Stimulated activated CD8-positive, alpha-beta memory T cell treated with anti-CD3 and anti-CD28 coated beads, Interleukin-4, amount 100 ng/mL, for 24 hours (primary cell): Measurements from ENCODE around the gene ATP9B.
"Not testable (repeated sequence)": the region's sequence is repeated elsewhere in the genome, so short reads cannot be mapped to it uniquely, and the experiment has no call there.

Experiments
- DNase-seq: peaks from one replicate; pipeline ENCODE4 v3.0.0-alpha.2; 2020; ENCODE audit warnings: low read depth

The ATP9B gene

DNA sequence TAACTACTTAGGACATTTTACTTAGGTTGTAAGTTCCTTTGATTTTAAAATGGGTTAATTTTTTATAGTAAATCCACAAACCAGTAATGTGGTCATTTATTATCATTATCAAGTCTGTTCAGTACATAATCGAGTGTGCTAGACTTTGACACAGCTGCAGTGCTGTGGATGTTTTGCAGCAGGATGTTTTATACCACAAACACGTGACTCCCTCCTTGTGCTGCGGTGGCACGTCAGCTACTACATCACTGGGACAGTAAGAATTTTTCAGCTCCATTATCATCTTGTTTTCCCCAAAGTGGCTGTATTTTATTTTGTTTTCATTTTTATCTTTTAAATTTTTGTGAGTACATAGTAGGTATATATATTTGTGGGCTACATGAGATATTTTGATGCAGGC, 70.0 kb downstream of the ATP9B start:
- DNase-seq: peak; percentile 11

DNA sequence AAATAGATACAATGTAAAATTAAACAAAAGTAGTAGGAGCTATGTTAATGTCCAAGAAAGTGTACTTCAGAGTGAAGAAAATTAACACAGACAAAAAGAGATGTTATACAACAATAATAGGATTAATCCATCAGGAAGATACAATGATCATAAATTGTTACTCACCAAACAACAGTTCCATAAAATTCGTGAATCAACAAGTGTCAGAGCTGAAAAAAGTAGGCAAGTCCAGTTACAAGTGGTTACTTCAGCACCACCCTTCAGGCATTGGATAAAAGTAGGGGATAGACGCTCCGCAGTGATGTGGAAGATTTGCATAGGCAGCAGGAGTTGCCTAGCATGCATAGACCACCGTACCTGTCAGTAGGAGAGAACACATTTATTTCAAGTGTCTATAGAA, 77.8 kb downstream of the ATP9B start:
- DNase-seq: no peak

DNA sequence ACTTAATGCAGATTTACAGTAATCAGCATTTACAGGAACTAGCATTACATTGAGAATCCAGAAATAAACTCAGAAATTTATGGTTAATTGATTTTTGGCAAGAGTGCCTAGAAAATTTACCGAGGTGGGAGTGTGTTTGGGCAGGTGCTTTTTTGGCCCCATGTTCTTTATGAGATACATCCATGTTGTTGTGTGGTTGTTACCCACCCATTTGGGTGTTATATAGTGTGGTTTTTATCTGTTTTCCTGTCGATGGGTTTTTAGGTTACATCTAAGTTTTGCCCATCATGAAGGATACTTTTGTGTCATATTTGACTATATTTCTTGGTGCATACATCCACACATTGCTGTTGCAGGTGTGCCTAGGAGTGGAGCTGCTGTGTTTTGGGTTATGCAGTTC, 82.0 kb downstream of the ATP9B start:
- DNase-seq: no peak

DNA sequence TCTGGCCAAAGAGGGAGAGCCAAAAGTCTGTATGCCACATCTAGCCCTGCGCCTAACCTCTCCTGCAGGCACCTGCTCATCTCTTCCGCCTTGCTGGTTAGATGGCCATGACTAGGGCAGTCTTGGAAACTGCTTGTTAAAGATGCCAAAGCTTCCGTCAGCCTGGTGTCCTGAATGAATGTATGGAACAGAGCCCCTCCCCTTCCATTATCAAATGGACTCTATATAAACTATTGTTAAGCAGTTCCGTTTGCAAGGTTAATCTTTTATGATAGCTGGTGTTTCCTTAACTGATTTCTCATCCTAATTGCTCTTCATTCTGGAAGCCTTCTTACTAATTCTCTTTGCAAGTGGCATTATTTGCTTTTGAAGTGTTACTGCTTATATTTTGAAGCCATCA, 87.1 kb downstream of the ATP9B start:
- no peak for DNase-seq

DNA sequence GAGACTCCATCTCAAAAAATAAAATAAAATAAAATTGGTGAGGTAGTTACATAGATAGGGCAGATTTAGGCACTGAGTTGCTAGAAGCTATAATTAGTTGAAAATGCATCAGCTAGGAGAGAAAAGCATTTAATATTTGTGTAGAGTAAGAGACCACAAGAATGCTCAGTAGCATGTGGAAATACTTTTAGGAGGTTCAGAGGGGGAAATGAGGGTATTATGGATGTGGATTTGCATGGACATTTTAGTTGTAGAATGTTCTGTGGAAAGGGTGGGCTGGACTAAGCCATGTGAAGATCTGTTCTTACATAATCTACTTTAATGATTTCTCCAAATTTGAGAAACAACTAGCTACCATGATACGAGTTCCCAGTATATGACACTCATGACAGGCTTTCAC, 95.5 kb downstream of the ATP9B start:
- DNase-seq: no peak

DNA sequence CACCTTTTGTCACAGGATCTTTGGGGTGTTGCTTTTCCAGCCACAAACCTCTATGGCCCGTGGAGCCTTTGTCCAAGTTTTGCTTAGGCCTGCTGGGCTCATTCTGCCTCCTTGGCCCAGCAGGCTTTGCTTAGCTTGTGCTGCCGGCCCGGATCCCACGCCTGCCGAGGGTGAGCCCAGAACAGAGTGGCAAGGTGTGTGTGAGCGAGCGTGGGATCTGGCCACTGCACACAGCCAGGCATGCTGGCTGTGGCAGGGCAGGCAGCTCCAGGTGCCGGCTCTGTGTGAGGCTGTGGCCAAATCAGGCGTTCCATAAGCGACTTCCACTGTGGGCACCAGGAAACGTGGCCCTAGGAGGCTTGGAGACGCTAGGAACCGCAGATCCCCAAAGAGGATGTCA, 97.5 kb downstream of the ATP9B start:
- DNase-seq: no peak

DNA sequence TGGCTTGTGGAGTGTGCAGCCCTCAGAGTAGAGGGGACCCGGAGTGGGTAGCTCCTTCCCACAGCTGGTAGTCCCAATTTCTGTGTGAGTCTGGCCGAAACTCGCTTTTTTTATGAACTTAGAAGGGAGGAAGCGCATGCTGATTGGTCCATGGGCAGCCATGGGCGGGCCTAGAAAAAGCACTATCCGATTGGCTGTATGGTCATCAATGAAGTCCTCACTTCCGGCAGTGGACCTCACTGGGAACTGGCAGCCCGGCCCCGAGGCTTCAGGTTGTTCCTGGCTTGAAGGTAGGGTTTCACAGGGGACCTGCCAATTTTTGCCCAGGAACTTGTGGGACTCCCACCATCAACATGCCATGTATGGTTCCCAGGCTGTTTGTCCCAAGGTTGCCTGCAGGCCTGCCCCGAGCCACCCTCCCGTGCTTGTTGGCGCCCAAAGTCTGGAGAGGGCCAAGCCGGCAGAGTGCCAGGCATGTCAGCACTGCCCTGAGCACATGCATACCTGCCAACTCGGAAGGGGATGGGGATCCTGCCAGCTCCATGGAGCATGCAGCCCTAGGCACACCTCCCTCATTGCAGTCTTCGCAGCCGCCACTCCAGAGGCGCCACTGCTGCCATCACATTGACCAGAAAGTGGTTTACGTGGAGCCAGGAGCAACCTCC, 98.5 kb downstream of the ATP9B start:
- DNase-seq: no peak

DNA sequence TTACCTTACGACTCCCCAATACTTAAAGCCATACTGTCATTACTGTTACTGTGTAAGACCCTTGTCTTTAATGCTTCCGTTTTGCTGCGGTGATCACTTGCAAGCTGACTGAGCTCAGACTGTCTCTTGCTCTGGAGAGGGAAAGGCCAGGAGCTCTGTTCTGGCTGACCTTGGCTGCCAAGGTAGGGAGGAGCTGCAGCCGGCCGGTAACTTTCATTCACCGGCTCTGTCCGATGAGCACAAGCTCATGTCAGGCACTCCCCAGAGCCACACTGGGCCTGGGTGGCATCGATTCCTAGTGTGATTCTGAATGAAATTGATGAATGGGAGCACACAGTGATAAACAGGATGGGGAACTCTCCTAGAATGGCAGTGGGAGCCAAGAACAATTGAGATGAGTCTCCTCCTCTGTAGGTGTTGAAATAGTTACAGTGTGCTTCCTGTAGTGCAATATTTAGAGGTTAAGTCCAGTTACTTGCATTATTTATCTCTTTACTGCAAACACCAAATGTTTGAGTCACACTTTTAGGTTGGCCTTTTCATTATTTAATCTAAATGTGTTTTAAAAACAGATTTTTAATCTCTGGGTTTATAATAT, 100.9 kb downstream of the ATP9B start:
- DNase-seq: no peak

DNA sequence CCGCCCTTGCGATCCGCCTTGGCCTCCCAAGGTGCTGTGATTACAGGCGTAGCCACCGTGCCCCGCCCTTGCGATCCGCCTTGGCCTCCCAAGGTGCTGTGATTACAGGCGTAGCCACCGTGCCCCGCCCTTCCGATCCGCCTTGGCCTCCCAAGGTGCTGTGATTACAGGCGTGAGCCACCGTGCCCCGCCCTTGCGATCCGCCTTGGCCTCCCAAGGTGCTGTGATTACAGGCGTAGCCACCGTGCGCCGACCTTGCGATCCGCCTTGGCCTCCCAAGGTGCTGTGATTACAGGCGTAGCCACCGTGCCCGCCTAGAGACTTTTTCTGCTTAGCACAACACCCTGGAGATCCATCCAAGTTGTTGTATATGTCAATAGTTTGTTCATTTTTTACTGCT, 103.1 kb downstream of the ATP9B start:
- not testable (repeated sequence) for DNase-seq

DNA sequence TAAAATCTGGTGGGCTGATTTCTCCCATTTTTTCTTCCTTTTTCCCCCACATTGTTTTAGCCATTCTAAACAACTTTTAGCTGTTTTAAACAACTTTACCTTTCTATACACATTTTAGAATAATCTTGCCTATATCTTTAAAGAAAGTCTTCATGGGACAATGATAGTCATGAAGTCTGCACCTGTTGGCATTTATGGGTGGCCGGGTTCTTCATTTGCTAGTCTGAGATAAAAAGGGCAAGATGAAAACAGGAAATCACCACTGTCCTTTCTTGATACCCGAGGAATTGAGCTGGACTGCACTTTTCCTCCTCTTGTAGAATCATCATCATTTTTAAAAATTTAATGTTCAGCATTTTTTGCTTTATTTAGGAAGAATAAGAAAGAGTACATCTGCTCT, 104.5 kb downstream of the ATP9B start:
- no peak for DNase-seq

DNA sequence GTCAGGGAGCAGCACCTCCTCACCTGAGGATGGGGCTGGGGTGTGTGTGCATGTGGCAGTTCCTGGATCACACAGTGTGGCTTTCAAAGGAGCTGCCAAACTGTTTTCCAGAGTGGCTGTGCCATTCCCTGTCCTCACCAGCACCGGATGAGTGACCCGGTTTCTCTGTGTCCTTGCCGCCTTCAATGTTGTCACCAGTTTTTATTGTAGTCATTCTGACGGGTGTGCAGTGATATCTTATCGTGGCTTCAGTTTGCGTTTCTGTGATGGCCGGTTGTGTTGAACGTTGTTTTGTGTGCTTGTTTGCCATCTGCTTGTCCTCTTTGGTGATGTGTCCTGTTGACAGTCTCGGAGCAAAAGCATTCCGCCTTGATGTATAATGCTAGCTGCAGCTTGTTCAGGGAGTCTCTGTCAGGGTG, 108.9 kb downstream of the ATP9B start:
- DNase-seq: no peak

DNA sequence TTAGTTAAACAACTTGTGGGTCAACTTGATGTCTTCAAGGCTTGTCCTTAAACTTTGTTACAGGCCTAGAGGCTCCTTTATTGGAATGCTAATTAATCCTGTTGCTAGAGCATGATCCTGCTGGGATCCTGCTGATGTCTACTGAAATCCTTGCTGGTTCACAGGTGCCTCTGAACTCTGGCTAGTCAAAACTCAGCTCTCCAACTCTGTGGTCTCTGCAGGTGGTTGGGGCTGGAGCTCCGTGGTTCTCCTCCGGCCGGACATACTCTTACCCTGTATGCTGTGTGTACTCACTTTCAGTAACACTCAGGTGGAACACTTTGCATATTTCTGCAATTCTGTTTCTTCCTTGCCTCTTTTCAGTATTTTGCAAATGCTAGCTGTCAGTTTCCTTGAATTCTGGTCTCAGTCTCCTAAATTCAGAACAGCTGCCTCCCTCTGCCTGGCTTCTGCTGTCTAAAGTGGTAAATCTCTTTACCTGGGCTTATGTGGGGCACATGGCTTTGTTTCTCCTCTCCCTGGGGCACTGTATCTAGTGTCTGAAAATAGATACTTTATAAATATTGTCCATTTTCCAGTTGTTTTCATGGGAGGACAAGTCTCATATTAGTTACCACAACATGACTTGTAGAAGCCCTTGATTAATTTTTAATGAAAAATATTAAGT, 113.0 kb downstream of the ATP9B start:
- DNase-seq: no peak

DNA sequence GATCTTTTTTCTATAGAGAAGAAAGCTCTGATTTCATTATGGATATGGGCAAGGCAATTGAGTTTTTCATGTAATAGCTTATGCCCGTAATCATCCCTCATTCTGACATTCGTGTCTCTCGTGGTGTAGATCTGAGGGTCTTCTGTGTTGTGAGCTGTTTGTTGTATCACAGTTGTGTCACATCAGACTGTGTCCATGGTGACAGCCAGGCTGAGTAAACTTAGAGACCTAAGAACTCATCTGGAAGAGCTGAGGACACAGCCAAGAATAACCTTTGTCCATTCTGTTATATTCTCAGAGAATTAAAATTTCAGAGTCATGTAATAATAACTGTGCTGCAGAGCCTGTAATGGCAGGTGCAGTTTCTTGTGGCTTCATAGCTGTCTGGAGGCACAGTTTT, 116.5 kb downstream of the ATP9B start:
- no peak for DNase-seq

DNA sequence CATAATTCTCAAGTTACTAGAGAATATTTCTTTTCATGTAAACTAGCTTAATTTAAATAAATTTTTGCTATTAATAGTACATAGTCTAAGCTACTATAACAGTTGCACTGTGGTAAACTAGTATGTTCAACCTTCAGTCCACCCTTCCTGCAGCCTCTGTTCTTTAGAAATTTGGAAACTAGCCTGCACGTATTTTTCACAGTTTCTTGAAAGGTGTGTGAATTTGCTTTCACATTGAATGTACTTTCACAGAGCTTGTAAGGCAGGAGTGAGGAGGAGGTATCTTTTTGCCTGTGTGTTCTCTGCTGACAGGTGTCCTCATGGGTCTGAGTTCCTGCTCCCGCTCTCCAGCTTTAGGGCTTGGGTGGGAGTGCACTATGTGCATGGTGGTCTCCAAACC, 117.5 kb downstream of the ATP9B start:
- DNase-seq: no peak

DNA sequence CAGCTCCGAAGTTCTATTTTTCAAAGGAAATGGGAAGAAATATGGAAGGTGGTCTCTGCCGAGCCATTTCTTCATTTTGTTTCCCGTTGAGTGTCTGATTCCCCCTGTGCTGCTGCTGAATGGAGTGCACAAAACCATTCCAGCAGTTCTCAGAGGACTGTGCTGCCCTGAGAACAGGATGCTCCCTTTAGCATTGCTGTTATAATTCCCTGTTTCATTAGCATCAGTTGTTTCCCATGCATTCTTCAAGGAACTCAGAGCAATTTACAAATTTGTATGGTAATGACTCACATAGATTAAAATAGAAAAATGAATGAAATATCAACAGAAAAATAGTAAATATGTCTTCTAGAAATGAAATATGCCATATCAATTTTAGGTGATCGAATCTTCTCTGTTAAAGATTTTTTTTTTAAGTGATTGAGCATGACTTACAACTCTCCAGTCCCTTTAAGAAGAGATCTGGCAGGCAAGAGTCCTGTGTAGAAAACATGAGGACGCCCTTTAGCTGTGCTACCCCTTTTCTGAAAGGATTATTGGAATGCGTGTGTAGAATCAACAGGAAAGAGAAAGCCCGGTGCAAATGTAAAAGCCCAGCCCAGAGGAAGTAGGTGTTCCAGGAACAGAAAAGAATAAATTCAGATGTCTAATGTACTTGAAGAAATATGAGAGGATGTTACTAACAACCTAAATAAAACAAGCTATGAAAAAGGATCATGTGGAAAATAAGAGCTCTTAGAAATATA, 118.5 kb downstream of the ATP9B start:
- no peak for DNase-seq

DNA sequence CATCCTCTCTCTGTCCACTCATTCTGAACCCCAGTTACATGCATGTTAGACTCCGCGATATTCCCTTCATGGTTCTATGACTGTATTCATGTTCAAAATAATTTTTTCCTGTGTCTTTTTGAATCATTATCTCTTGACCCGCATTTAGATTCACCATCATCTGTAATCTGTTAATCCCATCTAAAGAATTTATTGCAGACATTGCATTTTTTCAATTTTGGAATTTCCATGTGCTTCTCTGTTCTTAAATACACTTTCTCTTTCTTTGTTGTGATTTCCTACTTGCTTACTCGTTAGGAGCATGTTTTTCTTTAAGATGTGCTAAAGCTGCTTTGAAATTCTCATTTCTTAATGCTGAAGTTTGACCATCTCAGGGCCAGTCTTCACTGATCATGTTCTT, 122.2 kb downstream of the ATP9B start:
- DNase-seq: no peak

DNA sequence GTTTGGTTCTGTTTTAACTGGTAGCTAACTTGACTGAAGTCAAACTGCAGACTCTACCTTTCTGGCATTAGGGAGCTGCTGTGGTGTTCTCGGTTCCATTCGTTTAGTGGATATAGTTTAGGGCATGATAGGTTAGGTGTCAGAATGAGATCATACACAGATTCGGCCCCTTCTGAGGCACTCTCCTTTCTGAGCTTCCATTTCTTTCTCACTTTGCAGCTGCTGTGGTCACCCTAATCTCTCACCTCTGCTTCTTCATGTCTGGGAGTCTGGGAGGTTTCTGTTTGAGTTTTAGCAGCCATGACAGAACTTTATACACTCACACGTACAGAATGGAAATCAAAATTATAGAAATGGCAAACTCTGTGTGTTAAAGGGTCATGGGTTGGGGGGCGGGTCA, 122.8 kb downstream of the ATP9B start:
- DNase-seq: no peak

DNA sequence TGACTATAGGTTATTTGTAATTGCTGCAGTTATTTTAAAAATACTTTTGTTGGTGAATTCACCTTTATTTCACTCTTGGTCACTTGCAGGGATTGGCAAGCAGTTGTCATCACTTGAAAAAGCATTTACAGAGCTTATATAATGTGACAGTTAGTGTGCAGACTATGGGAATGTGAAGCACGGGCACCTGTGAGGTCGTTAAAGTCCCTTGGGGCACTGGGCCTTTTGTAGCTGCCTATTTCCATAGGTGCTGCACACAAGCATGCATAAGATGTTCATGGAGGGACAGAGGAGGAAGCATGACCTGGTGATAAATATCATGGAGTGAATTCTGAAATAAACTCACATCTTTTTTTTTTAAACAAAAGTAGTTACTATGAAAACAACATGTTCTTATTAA, 124.6 kb downstream of the ATP9B start:
- no peak for DNase-seq

DNA sequence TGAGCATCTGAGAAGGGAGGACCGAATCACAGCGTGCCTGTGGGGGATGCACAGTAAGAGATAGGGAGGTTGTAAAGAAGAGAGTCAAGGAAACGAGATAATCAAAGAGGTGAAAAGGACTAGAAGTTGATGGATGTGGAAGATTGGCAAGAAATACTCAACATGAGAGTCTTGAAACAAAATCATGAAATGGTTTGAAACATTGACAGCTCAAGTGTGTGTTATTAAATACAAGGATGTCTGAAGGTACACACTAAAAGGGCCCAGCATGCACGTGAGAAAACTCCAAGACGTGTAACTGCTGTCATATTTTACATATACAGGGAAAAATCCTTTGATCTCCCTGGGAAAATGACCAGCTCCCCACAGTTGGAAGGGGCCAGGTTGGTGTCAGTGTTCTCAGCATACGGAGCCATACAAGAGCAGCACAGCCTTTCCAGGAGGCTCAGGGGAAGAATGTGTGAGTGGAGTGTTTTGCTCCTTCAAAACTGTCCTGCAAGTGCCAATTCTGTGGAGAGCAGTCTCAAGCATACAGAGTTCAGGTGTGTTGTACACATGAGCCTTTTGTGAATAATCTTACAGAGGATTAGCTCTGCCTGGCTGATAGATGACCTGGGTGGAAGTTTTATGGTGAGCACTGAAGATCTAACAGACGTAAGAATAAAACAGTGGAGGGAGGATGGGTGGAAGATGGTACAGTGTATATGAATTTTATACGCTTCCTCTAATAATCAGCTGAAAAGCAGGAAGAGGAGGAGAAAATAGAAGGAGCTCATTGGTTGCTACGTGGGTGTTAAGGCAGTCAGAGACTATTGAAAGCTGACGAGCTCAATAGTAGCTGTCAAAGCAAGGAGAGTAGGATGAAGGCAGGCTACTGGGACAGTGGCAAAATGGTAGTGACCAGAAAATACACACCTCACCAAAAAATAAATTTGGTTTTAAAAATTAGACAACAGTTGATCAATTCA, 126.8 kb downstream of the ATP9B start:
- DNase-seq: no peak

DNA sequence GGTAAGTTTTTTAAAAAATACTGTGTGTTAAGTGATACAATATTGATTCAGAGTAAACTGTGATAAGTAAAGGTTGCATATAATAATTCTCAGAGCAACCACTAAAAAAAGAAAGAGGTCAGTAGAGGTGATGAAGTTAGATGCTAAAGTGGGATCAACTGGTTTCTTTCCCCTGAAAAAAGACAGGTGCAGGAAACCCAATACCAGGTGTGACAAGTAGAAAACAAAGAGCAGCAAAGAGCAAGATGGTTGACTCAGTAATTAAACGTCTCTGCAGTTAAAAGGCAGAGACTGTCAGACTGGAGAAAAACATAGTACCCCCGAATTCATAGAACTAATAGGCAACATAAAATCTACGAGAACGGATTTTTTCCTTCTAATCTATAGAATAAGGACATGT, 128.3 kb downstream of the ATP9B start:
- DNase-seq: no peak

DNA sequence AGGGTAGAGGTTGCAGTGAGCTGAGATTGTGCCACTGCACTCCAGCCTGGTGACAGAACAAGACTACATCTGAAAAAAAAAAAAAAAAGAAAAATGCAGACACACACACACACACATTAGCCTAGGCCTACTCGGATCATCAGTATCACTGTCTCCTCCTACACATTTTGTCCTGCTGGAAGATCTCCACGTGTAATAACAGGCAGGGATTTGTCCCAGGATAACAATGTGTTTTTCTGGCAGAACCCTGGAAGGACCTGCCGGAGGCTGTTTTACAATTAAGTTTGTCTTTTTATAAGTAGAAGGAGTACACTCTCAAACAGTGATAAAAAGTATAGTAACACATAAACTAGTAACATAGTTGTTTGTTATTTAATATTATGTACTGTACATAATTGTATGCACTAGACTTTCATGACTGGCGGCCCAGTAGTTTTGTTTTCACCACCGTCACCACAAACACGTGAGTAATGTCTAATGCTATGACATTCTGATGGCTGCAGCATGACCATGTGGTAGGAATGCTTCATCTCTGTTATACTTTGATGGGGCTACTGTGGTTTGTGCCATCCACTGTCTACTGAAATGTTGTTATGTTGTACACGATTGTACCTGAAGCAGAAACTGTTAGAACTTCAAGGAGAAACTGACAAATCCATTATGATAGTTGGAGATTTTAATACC, 130.6 kb downstream of the ATP9B start:
- no peak for DNase-seq
